ENCODE results near the gene GMPR2.

The GMPR2 gene

GRCh38 chr14:24252289-24253124 is 19.8 kb downstream of the GMPR2 start:
- no peak for DNase-seq (ENCODE audit: low spot score)

- no peak for DNase-seq (ENCODE audit: low spot score)
Observed at GRCh38 chr14:24253936-24254335, 21.2 kb downstream of the GMPR2 start.

- DNase-seq (ENCODE audit: low spot score): no peak
Observed at GRCh38 chr14:24254630-24255392, 22.1 kb downstream of the GMPR2 start.

- no peak for DNase-seq (ENCODE audit: low spot score)
Observed at GRCh38 chr14:24255438-24255837, 22.7 kb downstream of the GMPR2 start.

GRCh38 chr14:24255931-24256711 is 23.4 kb downstream of the GMPR2 start:
- no peak for DNase-seq (ENCODE audit: low spot score)

- DNase-seq (ENCODE audit: low spot score): no peak
Observed at GRCh38 chr14:24256960-24257359, 24.2 kb downstream of the GMPR2 start.

GRCh38 chr14:24258119-24258518 is 25.4 kb downstream of the GMPR2 start:
- DNase-seq (ENCODE audit: low spot score): no peak

GRCh38 chr14:24258548-24259265 is 26.0 kb downstream of the GMPR2 start:
- DNase-seq (ENCODE audit: low spot score): no peak

- DNase-seq (ENCODE audit: low spot score): no peak
Observed at GRCh38 chr14:24259282-24260025, 26.7 kb downstream of the GMPR2 start.

- DNase-seq (ENCODE audit: low spot score): no peak
Observed at GRCh38 chr14:24260026-24260779, 27.5 kb downstream of the GMPR2 start.

- no peak for DNase-seq (ENCODE audit: low spot score)
Observed at GRCh38 chr14:24260780-24261157, 28.0 kb downstream of the GMPR2 start.

GRCh38 chr14:24261256-24261968 is 28.7 kb downstream of the GMPR2 start:
- no peak for DNase-seq (ENCODE audit: low spot score)

- no peak for DNase-seq (ENCODE audit: low spot score)
Observed at GRCh38 chr14:24261969-24262327, 29.2 kb downstream of the GMPR2 start.

GRCh38 chr14:24262821-24263733 is 30.3 kb downstream of the GMPR2 start, which contains the start of gene TGM1:
TGM1 (minus strand) TSS chr14:24263177; CDS start chr14:24262352, 825 bp downstream.
- no peak for DNase-seq (ENCODE audit: low spot score)

GRCh38 chr14:24263848-24264247 is 31.1 kb downstream of the GMPR2 start:
- no peak for DNase-seq (ENCODE audit: low spot score)

GRCh38 chr14:24264298-24264697 is 31.6 kb downstream of the GMPR2 start:
- no peak for DNase-seq (ENCODE audit: low spot score)

GRCh38 chr14:24266344-24267244 is 33.9 kb downstream of the GMPR2 start:
- DNase-seq (ENCODE audit: low spot score): no peak

GRCh38 chr14:24267516-24267915 is 34.8 kb downstream of the GMPR2 start:
- DNase-seq (ENCODE audit: low spot score): no peak

All from kidney capillary endothelial cell (primary cell).